Measurements from ENCODE around the gene MADD. TPM values are rescaled to one million over a fixed set of nuclear protein-coding genes. Genes with fewer than 3 reads are reported as not detected.

The MADD gene
- total and polyA plus RNA-seq, 4 donors = 46.4 to 130 (median 90.9) TPM

- no peak for DNase-seq (ENCODE audit: low read depth in 4 of 6, low spot score in 6 of 6)
- H3K36me3 ChIP-seq (ENCODE audit: control insufficient read depth, insufficient read depth, low read length) = peaks cover 11% of the 10 kb centered on the region
- H3K27me3 ChIP-seq (ENCODE audit: control insufficient read depth, insufficient read depth, low read length) = no peaks in the 10 kb centered on the region
- no peaks in the 10 kb centered on the region for H3K4me1 ChIP-seq (ENCODE audit: control insufficient read depth, insufficient read depth, low read length)
- WGBS (ENCODE audit: insufficient coverage) = 80% methylated on average over 15 of the region's 17 CpGs
- no peak overlapping the region for H3K27ac ChIP-seq (ENCODE audit: low read depth, low read length)
- no peaks in the 10 kb centered on the region for H3K9me3 ChIP-seq (ENCODE audit: control insufficient read depth, insufficient read depth, low read length)
- no peak overlapping the region for H3K4me3 ChIP-seq (ENCODE audit: low read depth, low read length)
These were observed 89.7 kb downstream of the MADD start for GRCh38 chr11:47359586-47359985.

GRCh38 chr11:47360341-47360740 lies 90.4 kb downstream of the MADD start:
- Histone ChIP-seq H3K36me3 (ENCODE audit: control insufficient read depth, insufficient read depth, low read length) (peaks cover 11% of the 10 kb centered on the region), H3K27me3 (ENCODE audit: control insufficient read depth, insufficient read depth, low read length) (no peaks in the 10 kb centered on the region), H3K4me1 (ENCODE audit: control insufficient read depth, insufficient read depth, low read length) (no peaks in the 10 kb centered on the region), H3K9me3 (ENCODE audit: control insufficient read depth, insufficient read depth, low read length) (no peaks in the 10 kb centered on the region), H3K27ac (ENCODE audit: low read depth, low read length) (no peak overlapping the region), H3K4me3 (ENCODE audit: low read depth, low read length) (no peak overlapping the region)
- DNase-seq (ENCODE audit: low read depth in 4 of 6, low spot score in 6 of 6) = no peak
- 97% methylated on average over 10 of the region's 15 CpGs for WGBS (ENCODE audit: insufficient coverage)

- H3K27ac ChIP-seq (ENCODE audit: low read depth, low read length) = no peak overlapping the region
- H3K4me1 ChIP-seq (ENCODE audit: control insufficient read depth, insufficient read depth, low read length) = no peaks in the 10 kb centered on the region
- no peak overlapping the region for H3K4me3 ChIP-seq (ENCODE audit: low read depth, low read length)
- WGBS (ENCODE audit: insufficient coverage) = 71% methylated on average over 11 of the region's 13 CpGs
- H3K36me3 ChIP-seq (ENCODE audit: control insufficient read depth, insufficient read depth, low read length) = peaks cover 6% of the 10 kb centered on the region
- H3K27me3 ChIP-seq (ENCODE audit: control insufficient read depth, insufficient read depth, low read length) = no peaks in the 10 kb centered on the region
- no peaks in the 10 kb centered on the region for H3K9me3 ChIP-seq (ENCODE audit: control insufficient read depth, insufficient read depth, low read length)
- no peak for DNase-seq (ENCODE audit: low read depth in 4 of 6, low spot score in 6 of 6)
These were observed 91.5 kb downstream of the MADD start for GRCh38 chr11:47361419-47361818.

- no peak for DNase-seq (ENCODE audit: low read depth in 4 of 6, low spot score in 6 of 6)
- no peaks in the 10 kb centered on the region for H3K36me3 ChIP-seq (ENCODE audit: control insufficient read depth, insufficient read depth, low read length)
- H3K4me3 ChIP-seq (ENCODE audit: low read depth, low read length) = no peak overlapping the region
- no peaks in the 10 kb centered on the region for H3K27me3 ChIP-seq (ENCODE audit: control insufficient read depth, insufficient read depth, low read length)
- no peaks in the 10 kb centered on the region for H3K9me3 ChIP-seq (ENCODE audit: control insufficient read depth, insufficient read depth, low read length)
- H3K4me1 ChIP-seq (ENCODE audit: control insufficient read depth, insufficient read depth, low read length) = no peaks in the 10 kb centered on the region
- H3K27ac ChIP-seq (ENCODE audit: low read depth, low read length) = no peak overlapping the region
- no CpG with 5 or more reads among the region's 1 CpG for WGBS (ENCODE audit: insufficient coverage)
These were observed 96.1 kb downstream of the MADD start for GRCh38 chr11:47366020-47366490.

- WGBS (ENCODE audit: insufficient coverage) = 54% methylated on average over 2 of the region's 3 CpGs
- no peaks in the 10 kb centered on the region for H3K9me3 ChIP-seq (ENCODE audit: control insufficient read depth, insufficient read depth, low read length)
- no peak overlapping the region for H3K27ac ChIP-seq (ENCODE audit: low read depth, low read length)
- peaks cover 9% of the 10 kb centered on the region for H3K4me1 ChIP-seq (ENCODE audit: control insufficient read depth, insufficient read depth, low read length)
- H3K36me3 ChIP-seq (ENCODE audit: control insufficient read depth, insufficient read depth, low read length) = no peaks in the 10 kb centered on the region
- H3K27me3 ChIP-seq (ENCODE audit: control insufficient read depth, insufficient read depth, low read length) = no peaks in the 10 kb centered on the region
- H3K4me3 ChIP-seq (ENCODE audit: low read depth, low read length) = no peak overlapping the region
- no peak for DNase-seq (ENCODE audit: low read depth in 4 of 6, low spot score in 6 of 6)
These were observed 99.7 kb downstream of the MADD start for GRCh38 chr11:47369676-47370075.

GRCh38 chr11:47372422-47372821 lies 102.5 kb downstream of the MADD start:
- Histone ChIP-seq H3K4me3 (ENCODE audit: low read depth, low read length) (no peak overlapping the region), H3K27ac (ENCODE audit: low read depth, low read length) (no peak overlapping the region), H3K4me1 (ENCODE audit: control insufficient read depth, insufficient read depth, low read length) (peaks cover 9% of the 10 kb centered on the region), H3K9me3 (ENCODE audit: control insufficient read depth, insufficient read depth, low read length) (no peaks in the 10 kb centered on the region), H3K36me3 (ENCODE audit: control insufficient read depth, insufficient read depth, low read length) (no peaks in the 10 kb centered on the region), H3K27me3 (ENCODE audit: control insufficient read depth, insufficient read depth, low read length) (no peaks in the 10 kb centered on the region)
- no CpG with 5 or more reads among the region's 7 CpGs for WGBS (ENCODE audit: insufficient coverage)
- DNase-seq (ENCODE audit: low read depth in 4 of 6, low spot score in 6 of 6) = no peak

GRCh38 chr11:47373876-47374719 lies 104.2 kb downstream of the MADD start:
- Histone ChIP-seq H3K36me3 (ENCODE audit: control insufficient read depth, insufficient read depth, low read length) (no peaks in the 10 kb centered on the region), H3K4me3 (ENCODE audit: low read depth, low read length) (no peak overlapping the region), H3K27ac (ENCODE audit: low read depth, low read length) (no peak overlapping the region), H3K4me1 (ENCODE audit: control insufficient read depth, insufficient read depth, low read length) (peaks cover 9% of the 10 kb centered on the region), H3K9me3 (ENCODE audit: control insufficient read depth, insufficient read depth, low read length) (no peaks in the 10 kb centered on the region), H3K27me3 (ENCODE audit: control insufficient read depth, insufficient read depth, low read length) (no peaks in the 10 kb centered on the region)
- DNase-seq (ENCODE audit: low read depth in 4 of 6, low spot score in 6 of 6) = peak in 5 of 6 donors; percentile 18 to 79 (median 23)
- 56% methylated on average over 17 of the region's 19 CpGs for WGBS (ENCODE audit: insufficient coverage)

- DNase-seq (ENCODE audit: low read depth in 4 of 6, low spot score in 6 of 6) = no peak
- no peak overlapping the region for H3K4me3 ChIP-seq (ENCODE audit: low read depth, low read length)
- peaks cover 9% of the 10 kb centered on the region for H3K4me1 ChIP-seq (ENCODE audit: control insufficient read depth, insufficient read depth, low read length)
- H3K9me3 ChIP-seq (ENCODE audit: control insufficient read depth, insufficient read depth, low read length) = no peaks in the 10 kb centered on the region
- no peak overlapping the region for H3K27ac ChIP-seq (ENCODE audit: low read depth, low read length)
- no peaks in the 10 kb centered on the region for H3K36me3 ChIP-seq (ENCODE audit: control insufficient read depth, insufficient read depth, low read length)
- 78% methylated on average over 3 of the region's 5 CpGs for WGBS (ENCODE audit: insufficient coverage)
- no peaks in the 10 kb centered on the region for H3K27me3 ChIP-seq (ENCODE audit: control insufficient read depth, insufficient read depth, low read length)
These were observed 104.7 kb downstream of the MADD start for GRCh38 chr11:47374720-47375019.

GRCh38 chr11:47375020-47375419 lies 105.1 kb downstream of the MADD start:
- Histone ChIP-seq H3K4me3 (ENCODE audit: low read depth, low read length) (no peak overlapping the region), H3K36me3 (ENCODE audit: control insufficient read depth, insufficient read depth, low read length) (no peaks in the 10 kb centered on the region), H3K4me1 (ENCODE audit: control insufficient read depth, insufficient read depth, low read length) (peaks cover 9% of the 10 kb centered on the region), H3K9me3 (ENCODE audit: control insufficient read depth, insufficient read depth, low read length) (no peaks in the 10 kb centered on the region), H3K27me3 (ENCODE audit: control insufficient read depth, insufficient read depth, low read length) (no peaks in the 10 kb centered on the region), H3K27ac (ENCODE audit: low read depth, low read length) (no peak overlapping the region)
- no peak for DNase-seq (ENCODE audit: low read depth in 4 of 6, low spot score in 6 of 6)
- WGBS (ENCODE audit: insufficient coverage) = 76% methylated on average over 6 of the region's 8 CpGs

- no peak overlapping the region for H3K27ac ChIP-seq (ENCODE audit: low read depth, low read length)
- 89% methylated on average over 12 of the region's 13 CpGs for WGBS (ENCODE audit: insufficient coverage)
- H3K4me1 ChIP-seq (ENCODE audit: control insufficient read depth, insufficient read depth, low read length) = peaks cover 9% of the 10 kb centered on the region
- H3K9me3 ChIP-seq (ENCODE audit: control insufficient read depth, insufficient read depth, low read length) = no peaks in the 10 kb centered on the region
- no peak for DNase-seq (ENCODE audit: low read depth in 4 of 6, low spot score in 6 of 6)
- no peaks in the 10 kb centered on the region for H3K27me3 ChIP-seq (ENCODE audit: control insufficient read depth, insufficient read depth, low read length)
- H3K4me3 ChIP-seq (ENCODE audit: low read depth, low read length) = no peak overlapping the region
- H3K36me3 ChIP-seq (ENCODE audit: control insufficient read depth, insufficient read depth, low read length) = no peaks in the 10 kb centered on the region
These were observed 105.7 kb downstream of the MADD start for GRCh38 chr11:47375546-47376085.

Data from spinal cord (tissue), 10 donors.